A549 treated with RU486 at 1 μM for 4 hours (cell line): Measurements from ENCODE around the gene SCYGR8. TPM values are rescaled to one million over a fixed set of nuclear protein-coding genes. Genes with fewer than 3 reads are reported as not detected.

Source experiments
- total RNA-seq: library from RNA; stranded (reverse); fragments of 200-300 nt; extraction: Qiagen RNA extraction; gene quantifications from 5 replicates; pipeline ENCODE4 v1.2.3, GENCODE V29; 2022; ENCODE audit warnings: low read depth

SCYGR8 gene
- not detected in 5 replicates for total RNA-seq

DNA sequence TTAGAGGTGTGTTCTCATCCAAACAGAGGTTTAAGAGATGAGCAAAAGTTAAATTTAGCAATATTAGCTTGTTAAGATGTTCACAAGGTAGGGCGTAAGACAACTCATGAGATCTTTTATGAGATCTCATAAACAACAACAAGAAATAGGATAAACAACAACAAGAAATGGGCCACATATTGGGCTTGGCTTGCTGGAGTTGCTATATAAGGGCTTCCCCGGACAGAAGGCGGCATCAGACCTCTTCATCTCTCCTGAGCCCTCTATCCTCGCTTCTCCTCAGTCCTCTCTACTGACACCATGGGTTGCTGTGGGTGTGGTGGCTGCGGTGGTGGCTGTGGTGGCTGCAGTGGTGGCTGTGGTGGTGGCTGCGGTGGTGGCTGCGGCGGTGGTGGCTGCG, at the start of gene SCYGR8:
TSS of gene SCYGR8 (plus strand) at position 301 of the 400 bp plus-strand sequence. CDS start at position 301, 0 bp downstream.

DNA sequence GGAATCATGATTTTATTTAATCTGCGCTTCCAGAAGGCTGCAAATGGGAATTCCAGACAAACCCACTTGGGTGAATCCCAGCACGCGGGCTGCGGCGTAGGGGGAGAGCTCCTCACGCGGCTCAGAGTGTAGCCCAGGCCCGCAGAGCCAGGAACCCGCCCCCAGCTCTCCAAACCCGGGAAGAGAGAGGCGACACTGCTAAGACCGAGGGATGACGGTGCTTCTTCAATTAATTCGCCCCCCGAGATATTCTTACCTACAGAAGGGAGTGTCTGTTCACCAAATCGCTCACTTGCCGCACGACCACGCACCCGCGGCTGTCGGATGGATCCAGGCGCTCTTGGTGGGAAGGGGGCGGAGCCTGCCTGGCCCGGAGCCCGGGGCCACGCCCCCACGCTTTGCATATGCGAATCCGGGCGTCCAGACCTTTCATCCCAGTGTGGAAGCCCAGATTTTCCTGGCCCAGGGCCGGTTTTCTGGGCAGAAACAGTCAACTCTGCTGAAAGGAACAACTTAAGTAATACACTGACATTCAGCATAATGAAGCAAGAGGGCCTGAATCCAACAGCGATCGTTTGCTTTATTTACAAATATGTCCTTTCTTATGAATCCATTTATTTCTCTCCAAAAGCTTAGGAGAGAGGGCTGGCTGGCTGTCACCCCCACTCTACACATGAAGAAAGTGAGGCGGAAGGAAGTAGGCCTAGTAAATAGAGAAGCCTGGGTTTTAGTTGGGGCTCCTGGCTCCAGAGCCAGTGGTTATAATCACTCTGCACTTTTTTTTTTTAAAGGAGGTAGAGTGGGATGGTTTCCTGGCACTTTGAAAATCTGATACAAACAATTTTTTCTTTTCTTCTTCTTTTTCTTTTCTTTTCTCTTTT, 27.8 kb upstream of the SCYGR8 start, which contains the start of gene SLC19A3:
TSS of gene SLC19A3 (minus strand) at position 342 of the 881 bp plus-strand sequence. CDS start 15,710 bp downstream, outside the sequence.

DNA sequence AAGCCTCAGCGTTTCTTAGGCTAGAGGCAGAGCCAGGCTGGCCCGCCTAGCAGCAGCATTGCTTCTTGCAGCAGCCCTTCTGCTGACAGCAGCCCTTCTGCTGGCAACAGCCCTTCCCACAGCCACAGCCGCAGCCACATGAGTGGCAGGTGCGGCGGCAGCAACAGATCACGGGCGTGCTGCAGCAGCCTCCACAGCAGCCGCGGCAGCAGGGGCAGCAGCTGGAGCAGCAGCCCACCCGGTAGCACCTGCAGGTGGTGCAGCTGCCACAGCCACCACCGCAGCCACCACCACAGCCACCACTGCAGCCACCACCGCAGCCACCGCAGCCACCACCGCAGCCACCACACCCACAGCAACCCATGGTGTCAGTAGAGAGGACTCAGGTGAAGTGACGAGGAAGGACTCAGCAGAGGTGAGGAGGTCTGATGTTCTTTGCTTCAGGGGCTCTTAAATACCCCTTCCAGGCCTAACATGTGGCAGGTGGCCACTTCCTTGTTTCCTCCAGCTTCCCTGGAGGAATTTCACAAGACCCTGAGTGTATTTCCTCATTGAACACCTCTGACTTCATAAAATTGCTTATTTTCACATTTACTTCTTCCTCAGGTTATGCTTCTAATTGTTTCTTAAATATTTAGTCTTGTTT, 21.2 kb upstream of the SCYGR8 start, which contains the start of gene SCYGR6:
TSS of gene SCYGR6 (minus strand) at position 364 of the 646 bp plus-strand sequence. CDS start at position 364, 0 bp downstream.

DNA sequence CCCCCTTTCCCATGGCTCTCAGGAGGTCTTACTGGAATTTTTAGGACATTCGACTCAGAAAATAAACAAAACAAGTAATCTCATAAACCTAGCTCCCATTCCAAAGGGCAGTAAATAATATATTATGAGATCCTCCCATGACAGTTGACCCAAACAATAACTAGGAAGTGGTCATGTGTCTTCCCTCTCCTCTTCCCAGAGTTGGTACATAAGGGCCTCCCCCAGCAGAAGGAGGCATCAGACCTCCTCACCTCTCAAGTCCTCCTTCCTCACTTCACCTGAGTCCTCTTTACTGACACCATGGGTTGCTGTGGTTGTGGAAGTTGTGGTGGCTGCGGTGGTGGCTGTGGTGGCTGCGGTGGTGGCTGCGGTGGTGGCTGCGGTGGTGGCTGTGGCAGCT, 17.7 kb upstream of the SCYGR8 start, which contains the start of gene SCYGR7:
TSS of gene SCYGR7 (plus strand) at position 301 of the 400 bp plus-strand sequence. CDS start at position 301, 0 bp downstream.

Other genes with a start within 250 kb of the SCYGR8 start
- gene SCYGR2, start 147.0 kb upstream of the SCYGR8 start, total RNA-seq, result not detected in 5 replicates
- not detected in 5 replicates for gene SCYGR3, start 131.1 kb upstream of the SCYGR8 start, total RNA-seq
- gene SCYGR4, start 128.4 kb upstream of the SCYGR8 start, total RNA-seq, result not detected in 5 replicates
- not detected in 5 replicates for gene SCYGR5, start 79.1 kb upstream of the SCYGR8 start, total RNA-seq
- 2.3 to 3.2 TPM (median 3.1 TPM) in 5 replicates for gene SLC19A3, start 27.9 kb upstream of the SCYGR8 start, total RNA-seq
- not detected in 5 replicates for gene SCYGR6, start 21.1 kb upstream of the SCYGR8 start, total RNA-seq
- not detected in 5 replicates for gene SCYGR7, start 17.6 kb upstream of the SCYGR8 start, total RNA-seq
- 3.0 to 5.8 TPM (median 4.3 TPM) in 5 replicates for gene CCL20, start 67.9 kb downstream of the SCYGR8 start, total RNA-seq
- 2.0 to 2.9 TPM (median 2.3 TPM) in 5 replicates for gene DAW1, start 125.7 kb downstream of the SCYGR8 start, total RNA-seq